ENCODE measurements around the gene RBBP9. TPM values are rescaled to one million over a fixed set of nuclear protein-coding genes. Genes with fewer than 3 reads are reported as not detected.
"Not testable (repeated sequence)": the region's sequence is repeated elsewhere in the genome, so short reads cannot be mapped to it uniquely, and the experiment has no call there.

The RBBP9 gene
- polyA plus RNA-seq, 3 donors = 27.7 to 30.4 (median 28.6) TPM

DNA sequence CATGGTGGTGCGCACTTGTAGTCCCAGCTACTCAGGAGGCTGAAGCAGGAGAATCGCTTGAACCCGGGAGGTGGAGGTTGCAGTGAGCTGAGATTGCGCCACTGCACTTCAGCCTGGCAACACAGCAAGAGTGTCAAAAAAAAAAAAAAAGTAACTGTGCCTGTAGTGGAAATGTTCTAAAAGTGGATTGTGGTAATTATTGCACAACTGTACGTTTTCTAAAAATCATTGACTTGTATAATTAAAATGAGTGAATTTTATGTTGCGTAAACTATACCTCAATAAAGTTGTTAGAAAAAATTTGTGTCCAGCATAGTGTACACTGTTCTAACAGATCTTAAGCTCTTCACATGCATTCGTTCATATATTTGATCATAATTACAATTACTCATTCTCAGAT is 16.2 kb upstream of the RBBP9 start:
- DNase-seq = no peak

DNA sequence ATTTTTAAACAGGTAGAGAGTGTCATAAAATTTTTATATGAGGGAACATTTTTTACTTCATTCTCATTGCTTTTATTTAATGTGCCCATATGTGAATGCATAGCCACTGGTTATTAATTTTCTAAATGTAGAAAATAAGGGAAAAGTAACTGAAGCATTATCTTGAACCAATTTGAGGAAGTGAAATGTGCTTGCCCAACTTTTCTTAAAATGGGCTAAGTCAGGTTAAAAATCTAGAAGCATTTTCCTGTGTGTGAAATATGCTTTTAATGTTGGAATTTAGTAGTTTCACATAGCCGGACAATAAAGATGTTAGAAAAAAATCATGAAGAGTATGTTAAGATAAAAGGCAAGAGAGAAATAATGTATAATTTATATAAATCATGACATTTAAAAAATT is 14.5 kb upstream of the RBBP9 start:
- DNase-seq = no peak

DNA sequence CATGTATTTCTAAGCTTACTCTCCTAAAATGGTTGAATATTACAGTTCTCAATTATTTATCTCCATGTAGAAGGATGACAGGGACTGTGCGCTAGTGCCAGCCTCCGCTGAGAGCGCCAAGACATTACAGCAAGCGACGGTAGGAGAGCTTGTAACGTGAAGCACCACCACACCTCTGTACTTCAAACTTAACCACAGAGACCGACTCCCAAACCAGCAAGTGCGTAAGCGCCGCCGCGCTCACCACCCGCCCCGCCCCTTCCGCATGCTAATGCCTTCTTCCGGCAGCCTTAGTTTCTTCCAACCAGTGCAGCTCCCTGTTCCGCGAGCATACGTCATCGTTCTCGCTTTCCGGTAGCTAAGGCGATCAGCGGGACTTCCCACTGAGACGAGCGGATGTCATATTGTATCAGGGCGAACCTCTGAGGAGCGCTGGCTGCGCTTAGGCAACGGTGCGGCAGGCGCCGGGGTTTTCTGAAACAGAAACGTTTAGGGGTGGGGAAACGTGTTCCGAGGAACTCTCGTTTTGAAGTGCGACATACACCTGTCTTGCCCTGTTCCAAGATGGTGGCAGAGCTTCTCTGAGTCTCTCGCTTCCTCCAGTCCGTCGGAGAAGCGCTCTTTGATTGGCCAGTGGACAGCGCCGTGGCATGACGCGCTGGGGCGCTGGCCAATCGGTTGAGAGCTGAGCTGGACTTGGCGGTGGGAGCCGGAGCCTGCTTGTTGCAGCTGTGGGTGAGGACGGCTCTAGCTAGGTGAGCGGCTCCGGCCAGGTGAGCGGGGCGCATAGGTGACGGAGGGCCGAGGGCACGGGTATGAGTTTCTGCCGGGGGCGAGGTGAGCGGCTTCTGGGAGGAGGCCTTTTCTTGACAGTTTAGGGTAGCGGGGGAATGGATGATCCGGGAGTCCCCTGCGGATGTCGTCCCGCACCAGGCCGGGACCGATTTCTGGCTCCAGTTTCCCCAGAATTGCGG is 10.5 kb upstream of the RBBP9 start, which contains the start of gene SEC23B:
SEC23B (plus strand) TSS at position 723 of the 974 bp plus-strand sequence. CDS start 2,896 bp downstream, outside the sequence.
- DNase-seq = peak; percentile 97

DNA sequence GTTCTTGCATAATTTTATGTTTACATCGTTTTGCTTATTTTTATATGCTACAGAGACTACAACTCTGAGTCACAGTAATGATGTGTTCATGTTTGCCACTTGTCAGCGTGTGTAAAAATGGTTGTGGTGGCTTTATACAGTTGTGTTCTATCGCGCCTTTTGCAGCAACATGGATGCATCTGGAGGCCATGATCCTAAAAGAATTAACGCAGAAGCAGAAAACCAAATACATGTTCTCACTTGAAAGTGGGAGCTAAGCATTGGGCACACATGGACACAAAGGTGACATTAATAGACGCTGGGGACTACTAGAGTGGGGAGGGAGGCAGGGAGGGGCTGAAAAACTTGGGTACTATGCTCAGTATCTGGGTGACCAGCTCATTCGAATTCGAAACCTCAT is 9.7 kb upstream of the RBBP9 start:
- DNase-seq = no peak

DNA sequence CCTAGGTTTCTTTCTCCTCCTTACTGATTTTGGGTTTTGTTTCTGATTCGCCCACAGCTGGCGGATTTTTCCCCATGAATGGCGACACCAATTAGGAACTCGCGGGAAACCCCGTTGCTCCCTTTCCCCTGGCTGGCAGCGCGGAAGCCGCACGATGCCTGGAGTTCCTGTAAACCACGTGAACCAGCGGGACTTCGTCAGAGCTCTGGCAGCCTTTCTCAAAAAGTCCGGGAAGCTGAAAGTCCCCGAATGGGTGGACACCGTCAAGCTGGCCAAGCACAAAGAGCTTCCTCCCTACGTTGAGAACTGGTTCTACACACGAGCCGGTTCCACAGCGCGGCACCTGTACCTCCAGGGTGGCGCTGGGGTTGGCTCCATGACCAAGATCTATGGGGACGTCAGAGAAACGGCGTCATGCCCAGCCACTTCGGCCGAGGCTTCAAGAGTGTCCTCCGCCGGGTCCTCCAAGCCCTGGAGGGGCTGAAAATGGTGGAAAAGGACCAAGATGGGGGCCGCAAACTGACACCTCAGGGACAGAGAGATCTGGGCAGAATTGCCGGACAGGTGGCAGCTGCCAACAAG is 7.5 kb upstream of the RBBP9 start:
- no peak for DNase-seq

DNA sequence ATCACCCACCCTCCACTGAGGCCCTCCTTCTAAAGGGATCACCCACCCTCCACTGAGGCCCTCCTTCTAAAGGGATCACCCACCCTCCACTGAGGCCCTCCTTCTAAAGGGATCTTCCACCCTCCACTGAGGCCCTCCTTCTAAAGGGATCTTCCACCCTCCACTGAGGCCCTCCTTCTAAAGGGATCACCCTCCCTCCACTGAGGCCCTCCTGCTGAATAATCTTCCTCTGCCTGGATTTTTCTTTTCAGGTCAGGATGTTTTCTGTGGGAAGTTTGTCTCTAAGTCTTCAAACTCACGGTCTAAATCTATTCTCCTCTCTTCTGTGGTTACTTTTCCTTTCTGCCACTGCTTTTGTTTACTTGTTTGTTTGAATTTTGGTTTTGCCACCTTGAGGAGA is 4.6 kb upstream of the RBBP9 start:
- not testable (repeated sequence) for DNase-seq

DNA sequence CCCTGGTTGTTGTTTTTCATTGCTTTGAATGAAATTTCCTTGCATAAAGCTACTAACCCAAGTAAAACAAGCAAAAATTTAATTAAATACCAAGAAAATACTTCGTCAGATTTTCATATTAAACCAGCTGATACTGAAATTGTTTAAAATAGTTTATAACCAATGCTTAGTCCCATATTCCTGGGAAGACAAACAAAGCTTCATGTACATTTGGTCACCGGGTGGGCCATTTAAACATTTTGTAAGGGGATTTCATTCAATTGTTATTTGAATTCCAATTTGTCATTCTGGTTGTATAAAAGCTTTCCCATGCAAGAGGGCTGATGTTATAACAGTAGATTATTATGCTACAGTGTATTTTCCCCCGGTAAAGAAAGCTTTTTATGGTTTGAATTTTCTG is 578 bp upstream of the RBBP9 start:
- no peak for DNase-seq

DNA sequence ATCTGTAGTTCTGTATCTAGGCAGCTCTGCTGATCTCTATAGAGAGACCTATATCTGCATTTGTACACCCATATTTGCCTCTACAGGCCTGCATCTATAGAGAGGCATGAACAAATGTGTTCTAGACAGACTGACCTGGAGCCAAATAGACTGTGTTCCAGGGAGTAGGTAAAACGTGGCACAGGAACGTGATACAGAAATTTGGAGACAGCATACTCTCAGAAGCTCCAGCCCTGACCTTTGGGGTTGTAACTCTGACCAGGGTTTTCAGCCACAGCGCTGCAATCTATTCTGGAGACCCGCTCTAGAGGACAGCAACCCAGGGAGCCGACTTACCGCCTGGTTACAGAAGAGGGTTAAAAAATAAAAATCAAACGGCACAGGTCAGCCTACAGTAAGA is 983 bp downstream of the RBBP9 start:
- DNase-seq = no peak

DNA sequence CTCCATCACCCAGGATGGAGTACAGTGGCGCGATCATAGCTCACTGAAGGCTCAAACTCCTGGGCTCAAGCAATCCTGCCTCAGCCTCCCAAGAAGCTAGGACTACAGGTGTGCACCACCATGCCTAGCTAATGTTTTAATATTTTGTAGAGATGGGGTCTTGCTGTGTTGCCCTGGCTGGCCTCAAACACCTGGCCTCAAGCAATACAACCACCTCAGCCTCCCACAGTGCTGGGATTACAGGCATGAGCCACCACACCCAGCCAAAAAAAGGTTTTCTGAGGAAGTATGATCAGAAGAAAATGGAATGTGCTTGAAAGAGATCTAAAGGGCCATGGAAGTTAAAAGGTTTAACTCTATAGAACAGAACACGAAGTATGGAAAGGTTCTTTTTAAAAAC is 8.7 kb downstream of the RBBP9 start:
- DNase-seq = no peak

DNA sequence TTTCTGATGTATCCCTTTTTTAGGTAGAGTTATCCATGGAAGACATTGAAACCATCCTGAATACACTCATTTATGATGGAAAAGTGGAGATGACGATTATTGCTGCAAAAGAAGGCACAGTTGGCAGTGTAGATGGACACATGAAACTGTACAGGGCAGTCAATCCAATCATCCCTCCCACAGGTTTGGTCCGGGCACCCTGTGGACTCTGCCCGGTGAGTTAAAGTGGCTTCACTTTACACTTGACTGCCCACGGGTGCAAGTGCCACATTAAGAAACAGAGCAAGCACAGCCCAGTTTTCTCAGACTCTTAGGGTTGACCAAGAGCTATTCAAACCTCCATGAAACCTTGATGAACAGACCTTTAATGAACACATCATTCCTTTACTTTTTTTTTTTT is 15.4 kb downstream of the RBBP9 start:
- no peak for DNase-seq

DNA sequence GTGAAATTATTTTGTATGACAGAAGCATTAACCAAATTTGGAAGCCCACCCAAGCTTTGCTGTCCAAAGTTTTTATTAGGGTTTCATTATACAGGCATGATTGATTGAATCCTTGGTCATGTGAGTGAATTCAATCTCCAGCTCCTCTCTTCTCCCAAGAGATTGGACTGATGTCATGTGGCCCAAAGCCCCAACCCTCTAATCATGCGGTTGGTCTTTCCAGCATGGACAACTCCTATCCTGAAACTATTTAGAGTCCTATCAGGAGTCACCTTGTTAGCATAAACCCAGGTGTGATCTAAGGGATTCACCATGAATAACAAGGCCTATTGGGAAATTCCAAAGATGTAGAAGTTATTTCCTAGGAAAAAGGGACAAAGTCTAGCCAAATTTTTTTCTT is 19.2 kb downstream of the RBBP9 start:
- no peak for DNase-seq

DNA sequence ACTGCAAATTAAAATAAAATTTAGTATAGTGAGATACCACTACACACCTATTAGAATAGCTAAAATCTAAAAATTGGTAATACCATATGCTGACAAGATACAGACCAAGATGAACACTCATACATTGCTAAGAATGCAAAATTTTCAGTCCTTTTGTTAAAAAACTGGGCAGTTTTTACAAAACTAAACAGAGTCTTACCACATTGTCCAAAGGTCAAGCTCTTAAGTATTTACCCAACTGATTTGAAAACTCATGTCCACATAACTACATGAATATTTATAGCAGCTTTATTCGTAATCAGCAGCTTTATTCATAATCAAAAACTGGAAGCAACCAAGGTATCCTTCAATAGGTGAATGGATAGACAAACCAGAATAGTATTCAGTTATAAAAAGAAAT is 19.8 kb downstream of the RBBP9 start:
- DNase-seq = no peak

DNA sequence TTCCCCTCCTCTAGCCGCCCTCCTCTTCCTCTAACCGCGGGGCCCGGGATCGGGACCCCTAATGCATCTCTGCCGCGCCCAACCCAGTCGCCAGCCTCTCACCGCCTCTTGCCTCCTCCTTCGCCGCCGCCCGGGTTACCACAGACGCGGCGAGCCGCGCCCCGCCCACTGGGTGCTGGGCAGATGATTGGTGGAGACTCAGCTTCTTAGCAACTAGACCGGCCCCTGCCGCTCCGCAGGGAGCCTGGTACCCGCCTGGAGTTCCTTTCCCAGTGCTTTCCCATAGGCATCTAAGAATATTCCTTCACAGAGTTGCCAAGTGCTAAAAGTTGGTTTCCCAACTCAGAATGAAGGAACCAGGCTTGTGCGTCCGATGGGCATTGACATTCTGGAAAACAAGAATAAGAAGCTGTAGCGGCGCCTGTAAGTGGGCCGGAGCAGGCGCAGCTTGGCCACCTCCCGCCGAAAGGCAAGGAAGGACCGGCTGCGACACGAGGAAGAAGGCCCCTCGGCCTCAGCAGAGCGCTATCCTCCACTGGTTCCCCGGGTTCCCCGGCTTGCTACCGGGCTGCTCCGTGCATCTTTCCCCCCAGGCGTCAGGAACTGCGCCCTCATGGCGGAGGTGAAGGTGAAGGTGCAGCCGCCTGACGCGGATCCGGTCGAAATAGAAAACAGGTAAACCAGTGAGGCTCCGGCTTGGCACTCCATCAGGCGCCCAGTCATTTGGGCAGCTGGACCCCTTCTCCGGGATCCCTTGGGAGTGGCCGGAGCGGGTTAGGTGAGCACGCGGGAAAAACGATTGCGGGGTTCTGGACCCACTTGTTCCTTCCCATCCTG is 29.9 kb downstream of the RBBP9 start, which contains the start of the genes DZANK1 and POLR3F:
DZANK1 (minus strand) TSS at position 137 of the 837 bp plus-strand sequence. CDS start 1,672 bp downstream, outside the sequence.
POLR3F (plus strand) TSS at position 497 of the 837 bp plus-strand sequence; CDS start at position 614, 117 bp downstream.
- peak; percentile 96 for DNase-seq

DNA sequence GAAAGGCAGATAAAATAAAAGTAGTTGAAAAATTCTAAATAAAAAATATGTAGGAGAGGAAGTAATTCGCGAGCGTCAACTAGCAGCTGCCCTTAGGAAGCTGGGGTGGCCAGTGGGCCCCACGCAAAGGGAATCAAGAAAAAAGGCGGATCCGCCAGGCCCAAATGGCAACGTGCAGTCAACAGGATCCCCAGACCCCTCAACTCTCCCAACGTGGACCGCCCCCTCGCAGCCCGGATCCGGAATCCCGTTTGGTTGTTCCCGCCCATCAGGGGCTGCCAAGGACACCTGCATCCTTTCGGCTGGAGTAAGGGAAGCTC is 30.5 kb downstream of the RBBP9 start:
- no peak for DNase-seq

DNA sequence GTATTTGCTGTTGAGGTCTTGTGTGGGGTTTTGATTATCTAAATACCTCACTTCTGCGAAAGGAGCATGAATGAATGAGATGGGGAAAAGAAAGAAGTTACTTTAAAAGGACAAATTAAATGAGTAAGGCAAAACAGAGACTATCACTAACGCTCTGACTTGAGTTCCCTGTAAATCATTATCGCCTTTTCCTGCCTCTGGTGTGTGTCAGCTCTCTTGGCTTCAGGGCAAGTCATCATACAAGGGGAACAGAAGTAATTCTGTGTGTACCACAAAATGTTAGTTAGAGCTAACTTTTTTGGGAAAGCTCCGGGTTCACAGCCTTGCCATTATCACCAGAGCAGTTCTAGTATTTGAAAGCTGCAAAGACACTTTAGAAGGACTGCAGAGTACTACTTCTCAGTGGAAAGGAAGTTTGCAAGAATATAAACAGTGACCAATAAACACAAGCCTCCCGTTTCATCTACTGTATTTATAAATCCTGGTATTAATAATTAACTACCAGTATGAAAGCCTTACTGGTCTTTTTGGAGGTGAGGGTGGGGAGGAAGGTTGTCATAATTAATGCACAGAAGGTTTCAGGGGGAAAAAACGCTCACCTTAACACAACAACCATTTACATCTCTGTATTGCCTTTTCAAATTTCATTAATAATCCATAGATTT is 31.4 kb downstream of the RBBP9 start:
- no peak for DNase-seq

DNA sequence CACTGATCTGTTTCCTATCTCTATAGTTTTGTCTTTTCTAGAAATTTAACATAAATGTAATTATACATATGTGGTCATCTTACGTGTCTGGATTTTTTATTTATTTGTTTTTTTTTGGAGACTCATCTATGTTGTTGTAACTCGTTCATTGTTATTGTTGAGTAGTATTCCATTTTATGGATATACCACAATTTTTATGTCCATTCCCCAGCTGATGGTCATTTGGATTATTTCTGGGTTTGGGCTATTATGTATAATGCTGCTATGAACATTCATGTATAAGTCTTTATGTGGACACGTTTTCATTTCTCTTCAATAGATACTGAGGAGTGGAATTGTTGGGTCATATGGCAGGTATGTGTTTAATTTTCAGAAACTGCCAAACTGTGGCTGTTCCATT is 40.4 kb downstream of the RBBP9 start:
- DNase-seq = no peak

DNA sequence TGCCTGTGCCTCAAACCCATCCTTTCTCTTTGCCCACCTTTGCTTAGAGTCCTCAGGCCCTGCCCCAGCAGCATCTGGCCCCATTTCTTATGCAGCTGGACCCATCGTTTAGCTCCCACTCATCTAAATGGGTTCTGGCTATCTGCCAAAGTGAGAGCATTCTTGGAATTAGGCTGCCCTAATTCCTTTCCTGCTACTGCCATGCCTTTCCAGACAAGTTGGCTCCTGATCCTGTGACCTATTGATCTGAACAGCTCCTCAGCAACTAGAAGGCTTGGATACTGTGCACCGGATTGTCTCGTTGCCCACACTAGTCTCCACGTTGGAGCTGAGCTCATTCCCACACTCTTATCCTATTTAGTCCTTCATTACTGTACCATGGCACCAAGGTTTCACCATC is 53.1 kb downstream of the RBBP9 start:
- no peak for DNase-seq

DNA sequence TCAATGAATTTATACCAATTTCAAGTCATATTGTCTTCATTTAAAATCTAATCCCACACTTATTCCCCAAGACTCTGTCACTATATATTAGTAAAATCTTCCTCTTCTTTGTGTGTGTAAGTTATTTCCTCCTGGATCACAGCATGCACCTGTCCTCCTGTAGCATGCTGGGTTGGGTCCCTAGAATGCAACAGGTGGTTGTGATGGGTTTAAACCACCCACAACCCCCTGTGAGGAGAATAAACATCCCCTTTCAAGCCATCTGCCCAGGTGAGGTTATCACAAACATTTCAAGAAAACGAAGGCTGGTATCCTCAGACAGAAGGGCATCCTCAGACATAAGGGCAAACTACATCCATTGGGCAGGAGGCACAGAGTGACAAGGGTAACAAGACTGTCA is 56.6 kb downstream of the RBBP9 start:
- DNase-seq = no peak

DNA sequence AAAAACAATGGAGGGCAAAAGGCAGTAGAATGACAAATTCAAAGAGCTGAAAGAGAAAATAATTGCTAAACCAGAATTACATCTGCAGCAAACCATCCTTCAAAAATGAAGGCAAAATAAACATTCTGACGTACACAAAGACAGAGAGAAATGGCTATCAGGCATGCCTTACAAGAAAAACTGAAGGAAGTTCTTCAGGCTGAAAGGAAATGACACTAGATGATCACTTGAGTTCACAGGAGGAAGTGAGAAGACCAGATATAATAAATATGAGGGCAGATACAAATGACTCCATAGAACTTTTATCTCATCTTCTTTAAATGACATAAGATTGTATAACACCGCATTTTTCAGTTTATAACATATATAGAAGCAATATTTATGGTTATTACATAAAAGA is 60.2 kb downstream of the RBBP9 start:
- DNase-seq = no peak
